GM10266 (cell line): ENCODE results near the gene EMP2.

Source experiments
- DNase-seq: peaks from one replicate; pipeline ENCODE4 v3.0.0; 2012; ENCODE audit errors: extremely low spot score
- TF ChIP-seq, protein P1 (sequence below): IDR thresholded peaks from 2 replicates; pipeline ENCODE4 v1.5.1; 2012; ENCODE audit warnings: mild to moderate bottlenecking, low read depth; ENCODE audit not compliant: control insufficient read depth, insufficient read depth; ENCODE audit errors: missing control alignments

Gene EMP2

DNA sequence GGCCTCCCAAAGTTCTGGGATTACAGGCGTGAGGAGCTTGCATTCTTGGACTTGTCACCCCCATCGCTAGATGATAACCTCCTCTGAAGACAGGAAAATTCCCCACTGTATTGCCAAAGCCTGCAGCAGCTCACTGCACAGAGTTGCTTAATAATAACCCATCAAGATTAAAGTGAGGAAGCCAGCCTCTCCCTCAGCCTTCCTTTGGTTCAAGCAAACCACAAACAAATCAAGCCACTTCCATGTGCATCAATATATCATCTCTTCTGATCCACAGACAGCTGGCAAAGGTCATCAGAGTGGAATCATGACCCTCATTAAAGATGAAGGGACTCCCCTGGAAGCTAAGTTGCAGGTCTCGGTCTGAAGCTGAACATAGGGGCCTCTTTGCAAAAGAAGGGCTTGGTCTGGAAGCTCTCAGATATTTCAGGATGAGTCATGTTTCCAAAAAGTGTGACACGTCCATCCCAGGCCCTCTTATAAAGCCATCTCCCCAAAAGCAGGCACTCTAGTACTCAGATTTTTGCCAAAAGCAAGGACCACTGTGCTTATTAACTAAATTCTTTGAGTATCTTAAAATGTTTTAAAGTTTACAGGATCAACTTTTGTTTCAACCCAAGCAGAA is 4.8 kb downstream of the EMP2 start:
- TF ChIP-seq, protein P1, sequence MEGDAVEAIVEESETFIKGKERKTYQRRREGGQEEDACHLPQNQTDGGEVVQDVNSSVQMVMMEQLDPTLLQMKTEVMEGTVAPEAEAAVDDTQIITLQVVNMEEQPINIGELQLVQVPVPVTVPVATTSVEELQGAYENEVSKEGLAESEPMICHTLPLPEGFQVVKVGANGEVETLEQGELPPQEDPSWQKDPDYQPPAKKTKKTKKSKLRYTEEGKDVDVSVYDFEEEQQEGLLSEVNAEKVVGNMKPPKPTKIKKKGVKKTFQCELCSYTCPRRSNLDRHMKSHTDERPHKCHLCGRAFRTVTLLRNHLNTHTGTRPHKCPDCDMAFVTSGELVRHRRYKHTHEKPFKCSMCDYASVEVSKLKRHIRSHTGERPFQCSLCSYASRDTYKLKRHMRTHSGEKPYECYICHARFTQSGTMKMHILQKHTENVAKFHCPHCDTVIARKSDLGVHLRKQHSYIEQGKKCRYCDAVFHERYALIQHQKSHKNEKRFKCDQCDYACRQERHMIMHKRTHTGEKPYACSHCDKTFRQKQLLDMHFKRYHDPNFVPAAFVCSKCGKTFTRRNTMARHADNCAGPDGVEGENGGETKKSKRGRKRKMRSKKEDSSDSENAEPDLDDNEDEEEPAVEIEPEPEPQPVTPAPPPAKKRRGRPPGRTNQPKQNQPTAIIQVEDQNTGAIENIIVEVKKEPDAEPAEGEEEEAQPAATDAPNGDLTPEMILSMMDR = no peak
- no peak for DNase-seq

- no peak for DNase-seq
- TF ChIP-seq, protein P1 = no peak
Observed at GRCh38 chr16:10572611-10573010, 7.8 kb downstream of the EMP2 start.

GRCh38 chr16:10571354-10571753 is 9.0 kb downstream of the EMP2 start:
- DNase-seq = no peak
- TF ChIP-seq, protein P1 = no peak

- TF ChIP-seq, protein P1 = no peak
- no peak for DNase-seq
Observed at GRCh38 chr16:10569621-10570020, 10.8 kb downstream of the EMP2 start.

DNA sequence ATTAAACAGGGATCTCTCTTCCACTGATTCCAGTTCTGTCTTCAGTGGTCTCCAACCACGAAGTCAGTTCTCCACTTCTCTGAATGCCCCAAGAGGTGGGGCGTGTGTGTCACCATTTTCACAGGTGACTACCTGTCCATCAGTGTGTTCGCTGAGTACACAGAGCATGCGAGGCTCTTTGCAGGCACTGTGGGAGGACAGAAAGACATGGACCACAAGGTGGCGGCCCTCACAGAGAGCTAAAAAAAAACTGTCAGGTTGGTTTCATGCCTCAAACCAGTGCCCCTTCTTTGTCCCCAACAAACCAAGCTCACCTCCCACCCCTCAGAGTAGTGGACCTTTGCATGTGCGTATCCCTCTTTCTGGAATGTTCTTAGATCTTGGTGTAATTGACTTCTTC is 13.8 kb downstream of the EMP2 start:
- TF ChIP-seq, protein P1 = peak; percentile 18
- no peak for DNase-seq

DNA sequence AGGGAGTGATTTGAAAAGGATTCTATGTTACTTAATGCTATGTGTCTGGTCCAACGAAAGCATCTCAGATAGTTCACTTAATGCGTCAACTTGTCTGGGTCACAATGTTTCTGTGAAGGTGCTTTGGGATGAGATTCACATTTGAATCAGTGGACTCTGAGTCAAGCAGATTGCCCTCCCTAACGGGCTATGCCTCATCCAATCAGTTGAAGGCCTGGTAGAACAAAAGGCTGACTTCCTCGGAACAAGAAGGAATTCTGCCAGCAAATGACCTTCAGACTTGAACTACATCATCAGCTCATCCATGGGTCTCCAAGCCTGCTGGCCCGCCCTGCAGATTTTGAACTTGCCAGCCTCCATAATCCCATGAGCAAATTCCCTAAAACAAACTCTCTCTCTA is 15.2 kb downstream of the EMP2 start:
- TF ChIP-seq, protein P1 = no peak
- no peak for DNase-seq

DNA sequence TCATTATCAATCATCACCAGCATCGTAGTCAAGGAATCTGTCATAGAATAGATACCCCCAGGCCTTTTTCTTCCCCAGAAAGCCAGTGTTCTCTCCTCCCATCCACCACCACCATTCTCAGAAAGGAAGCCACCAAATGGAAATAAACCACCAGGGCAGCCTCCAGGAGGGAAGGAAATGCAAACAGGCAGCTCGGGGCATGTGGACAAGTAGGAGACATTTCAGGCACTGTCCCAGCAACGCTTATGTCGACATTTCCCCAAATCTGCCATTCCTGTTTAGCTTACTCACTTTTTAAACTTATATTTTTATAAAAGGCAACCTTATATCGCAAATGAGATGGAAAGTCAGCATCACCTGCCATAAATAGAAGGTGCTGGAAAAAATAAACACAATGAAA is 15.8 kb downstream of the EMP2 start:
- TF ChIP-seq, protein P1 = no peak
- no peak for DNase-seq
